Keratinocyte (primary cell): ENCODE measurements around the gene SIRPG. TPM values are rescaled to one million over a fixed set of nuclear protein-coding genes. Genes with fewer than 3 reads are reported as not detected.

Experiments used
- DNase-seq: peaks from one replicate; pipeline ENCODE4 v3.0.0-alpha.2; 2011; ENCODE audit warnings: low read depth, missing footprints, low spot score
- FAIRE-seq: peaks from 2 replicates; lab custom pipeline; 2011; peaks lifted over from hg19 to GRCh38; lab: Jason Lieb, UNC
- H2AFZ ChIP-seq: 2 replicates; pipeline ENCODE4 v1.6.0; 2012; ENCODE audit warnings: low read length, control low read depth, inconsistent platforms; ENCODE audit not compliant: control insufficient read depth
- H3K27ac ChIP-seq: 2 replicates; pipeline ENCODE4 v1.5.1; 2011; ENCODE audit warnings: low read length; ENCODE audit not compliant: control insufficient read depth, insufficient read depth
- H3K27me3 ChIP-seq: 3 replicates; pipeline ENCODE4 v1.6.0; 2011; ENCODE audit warnings: low read length; ENCODE audit not compliant: control insufficient read depth, insufficient read depth; ENCODE audit errors: extremely low read depth
- H3K36me3 ChIP-seq, 2 experiments: 2 replicates in 1 of 2; 3 replicates in 1 of 2; pipeline ENCODE4 v1.5.1; 2011; ENCODE audit warnings: low read length in 2 of 2, mild to moderate bottlenecking in 1 of 2; ENCODE audit not compliant: control insufficient read depth in 2 of 2, insufficient read depth in 2 of 2; ENCODE audit errors: extremely low read depth in 1 of 2
- H3K4me1 ChIP-seq: 3 replicates; pipeline ENCODE4 v1.5.1; 2011; ENCODE audit warnings: low read length; ENCODE audit not compliant: control insufficient read depth, insufficient read depth; ENCODE audit errors: extremely low read depth
- H3K4me2 ChIP-seq: 3 replicates; pipeline ENCODE4 v1.6.0; 2011; ENCODE audit warnings: low read depth, low read length; ENCODE audit not compliant: control insufficient read depth, insufficient read depth; ENCODE audit errors: extremely low read depth
- H3K4me3 ChIP-seq, 3 experiments: fragments of 200-600 bp in 1 of 3; sonication (generic) in 1 of 3; 2 replicates in 2 of 3; 3 replicates in 1 of 3; pipeline ENCODE4 v1.5.1; 2011 to 2016; ENCODE audit warnings: low read length in 3 of 3, mild to moderate bottlenecking in 3 of 3, control low read depth in 2 of 3, inconsistent platforms in 1 of 3, low read depth in 1 of 3, mixed read lengths in 1 of 3, mixed run types in 1 of 3, moderate library complexity in 1 of 3; ENCODE audit not compliant: control insufficient read depth in 2 of 3, insufficient read depth in 2 of 3; ENCODE audit errors: extremely low read depth in 1 of 3
- H3K79me2 ChIP-seq: 2 replicates; pipeline ENCODE4 v1.6.0; 2012; ENCODE audit warnings: low read length; ENCODE audit not compliant: control insufficient read depth, insufficient read depth
- H3K9ac ChIP-seq: 3 replicates; pipeline ENCODE4 v1.6.0; 2011; ENCODE audit warnings: low read length; ENCODE audit not compliant: control insufficient read depth, insufficient read depth; ENCODE audit errors: extremely low read depth
- H3K9me1 ChIP-seq: 3 replicates; pipeline ENCODE4 v1.6.0; 2011; ENCODE audit warnings: low read length; ENCODE audit not compliant: control insufficient read depth, insufficient read depth; ENCODE audit errors: extremely low read depth
- H3K9me3 ChIP-seq: 2 replicates; pipeline ENCODE4 v1.5.1; 2012; ENCODE audit warnings: low read depth, low read length; ENCODE audit not compliant: control insufficient read depth
- H4K20me1 ChIP-seq: 3 replicates; pipeline ENCODE4 v1.6.0; 2011; ENCODE audit warnings: low read length; ENCODE audit not compliant: control insufficient read depth, insufficient read depth; ENCODE audit errors: extremely low read depth
- EZH2 ChIP-seq: IDR thresholded peaks from one replicate; pipeline ENCODE4 v1.6.1; 2012; ENCODE audit warnings: inconsistent platforms, mild to moderate bottlenecking, low read length, moderate library complexity
- dilution Hi-C: fragments of 300-500 bp; cut with MboI; formaldehyde crosslinking; loops from one replicate; pipeline ENCODE4 v1.7.0; 2020; ENCODE audit warnings: low sequenced_read_pairs; ENCODE audit not compliant: extremely low pct_ligation_motif_present
- polyA plus RNA-seq, 5 experiments: library from polyadenylated mRNA; depleted of rRNA in 3 of 5; stranded (reverse) in 3 of 5; stranded (forward) in 1 of 5; unstranded in 1 of 5; fragments of >200 nt; gene quantifications; 1 replicate in 1 of 5; 2 replicates in 3 of 5; 3 replicates in 1 of 5; pipeline versions ENCODE4 v1.2.1 to v1.2.3, GENCODE V29; 2011 to 2012; ENCODE audit warnings: missing spikeins in 2 of 5, low read depth in 1 of 5, low replicate concordance in 1 of 5
- TF ChIP-seq, protein P1 (sequence below), 3 experiments: IDR thresholded peaks in 1 of 3; conservative IDR thresholded peaks in 1 of 3; optimal IDR thresholded peaks in 1 of 3; 2 replicates in 2 of 3; 3 replicates in 1 of 3; pipeline versions ENCODE3 to v1.5.1; 2011; ENCODE audit warnings: low read length in 3 of 3, mild to moderate bottlenecking in 3 of 3, moderate library complexity in 2 of 3, control low read depth in 1 of 3, inconsistent platforms in 1 of 3; ENCODE audit not compliant: insufficient read depth in 2 of 3; ENCODE audit errors: extremely low read depth in 1 of 3

The SIRPG gene
- polyA plus RNA-seq, 1 donor (not counting 4 experiments of a cell fraction or from before 2014, with no cell fraction given) = not detected

DNA sequence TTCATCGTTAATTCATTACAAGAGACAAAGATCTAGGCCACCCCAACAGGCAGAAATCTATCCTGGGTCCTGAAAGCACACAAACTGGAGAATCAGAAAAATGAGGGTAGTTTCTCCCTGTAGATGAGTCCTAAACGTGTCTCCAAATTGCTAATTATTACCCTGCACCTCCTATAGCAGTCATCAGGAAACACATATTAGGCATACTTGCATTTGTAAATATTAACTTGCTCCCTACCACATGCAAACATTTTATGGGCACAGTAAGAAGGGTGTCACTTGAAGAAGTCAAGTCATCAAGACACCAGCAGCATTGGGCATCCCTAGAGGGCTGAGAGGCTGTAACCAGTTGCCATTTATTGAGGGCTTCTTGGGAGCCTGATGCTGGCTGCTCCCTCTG, 19.8 kb downstream of the SIRPG start:
- Histone ChIP-seq H3K4me2 (no peak overlapping the region), H3K9ac (no peak overlapping the region), H3K9me1 (no peaks in the 10 kb centered on the region), H3K4me3 (no peak overlapping the region), H2AFZ (no peak overlapping the region), H3K36me3 (no peaks in the 10 kb centered on the region), H3K79me2 (no peaks in the 10 kb centered on the region), H4K20me1 (no peaks in the 10 kb centered on the region), H3K4me1 (no peaks in the 10 kb centered on the region), H3K27me3 (no peaks in the 10 kb centered on the region), H3K9me3 (no peaks in the 10 kb centered on the region), H3K27ac (no peak overlapping the region)
- no peak for TF ChIP-seq EZH2
- TF ChIP-seq, protein P1, sequence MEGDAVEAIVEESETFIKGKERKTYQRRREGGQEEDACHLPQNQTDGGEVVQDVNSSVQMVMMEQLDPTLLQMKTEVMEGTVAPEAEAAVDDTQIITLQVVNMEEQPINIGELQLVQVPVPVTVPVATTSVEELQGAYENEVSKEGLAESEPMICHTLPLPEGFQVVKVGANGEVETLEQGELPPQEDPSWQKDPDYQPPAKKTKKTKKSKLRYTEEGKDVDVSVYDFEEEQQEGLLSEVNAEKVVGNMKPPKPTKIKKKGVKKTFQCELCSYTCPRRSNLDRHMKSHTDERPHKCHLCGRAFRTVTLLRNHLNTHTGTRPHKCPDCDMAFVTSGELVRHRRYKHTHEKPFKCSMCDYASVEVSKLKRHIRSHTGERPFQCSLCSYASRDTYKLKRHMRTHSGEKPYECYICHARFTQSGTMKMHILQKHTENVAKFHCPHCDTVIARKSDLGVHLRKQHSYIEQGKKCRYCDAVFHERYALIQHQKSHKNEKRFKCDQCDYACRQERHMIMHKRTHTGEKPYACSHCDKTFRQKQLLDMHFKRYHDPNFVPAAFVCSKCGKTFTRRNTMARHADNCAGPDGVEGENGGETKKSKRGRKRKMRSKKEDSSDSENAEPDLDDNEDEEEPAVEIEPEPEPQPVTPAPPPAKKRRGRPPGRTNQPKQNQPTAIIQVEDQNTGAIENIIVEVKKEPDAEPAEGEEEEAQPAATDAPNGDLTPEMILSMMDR (optimal IDR thresholded peaks at IDR 0.05 in 1 of 3, IDR thresholded peaks at IDR 0.05 in 1 of 3, conservative IDR thresholded peaks at IDR 0.05 in 1 of 3; ENCODE audit: extremely low read depth in 1 of 3, insufficient read depth in 2 of 3, low read length in 3 of 3) = no peak
- DNase-seq (no peak), FAIRE-seq (no peak)
- dilution Hi-C loops = no loop called here

DNA sequence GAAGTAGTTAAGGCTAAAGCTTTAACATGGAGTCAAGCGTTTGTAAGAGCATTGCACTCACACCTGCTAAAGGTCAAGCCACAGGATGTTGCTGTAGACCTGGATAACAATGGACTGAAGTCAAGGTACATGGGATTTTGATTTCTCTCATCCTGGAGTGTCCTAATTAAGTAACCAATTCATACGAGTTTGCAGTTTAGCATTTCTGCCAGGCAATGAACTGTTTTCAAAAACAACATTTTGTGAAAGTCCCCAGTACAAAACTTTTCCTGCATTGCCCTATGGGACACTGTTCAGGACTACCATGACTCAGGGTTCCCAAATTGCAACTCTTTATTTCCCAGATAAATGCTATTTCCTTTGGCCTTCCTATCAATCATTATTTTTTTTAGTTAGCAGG, 20.4 kb downstream of the SIRPG start:
- Histone ChIP-seq H3K27ac (no peak overlapping the region), H3K9ac (no peak overlapping the region), H3K4me3 (no peak overlapping the region), H3K4me2 (no peak overlapping the region), H3K9me3 (no peaks in the 10 kb centered on the region), H3K27me3 (no peaks in the 10 kb centered on the region), H3K9me1 (no peaks in the 10 kb centered on the region), H4K20me1 (no peaks in the 10 kb centered on the region), H3K79me2 (no peaks in the 10 kb centered on the region), H3K4me1 (no peaks in the 10 kb centered on the region), H3K36me3 (no peaks in the 10 kb centered on the region), H2AFZ (no peak overlapping the region)
- no peak for FAIRE-seq
- no peak for DNase-seq
- TF ChIP-seq, protein P1 (optimal IDR thresholded peaks at IDR 0.05 in 1 of 3, IDR thresholded peaks at IDR 0.05 in 1 of 3, conservative IDR thresholded peaks at IDR 0.05 in 1 of 3; ENCODE audit: extremely low read depth in 1 of 3, insufficient read depth in 2 of 3, low read length in 3 of 3) = no peak
- TF ChIP-seq EZH2 = no peak
- dilution Hi-C loops = no loop called here
